HEK293 (cell line): ENCODE measurements around the gene RBMS3.

Source experiments
- CTCF ChIA-PET: fragments of 350-600 bp; formaldehyde crosslinking; extraction: SDS; loops from one replicate; lab custom pipeline; 2021; ENCODE audit warnings: antibody characterized with exemption; lab: Yijun Ruan, JAX
- POLR2A ChIA-PET: fragments of 300-600 bp; formaldehyde crosslinking; extraction: SDS; loops from one replicate; lab custom pipeline; 2020; ENCODE audit warnings: antibody characterized with exemption, inconsistent platforms; lab: Yijun Ruan, JAX
- H3K27ac ChIP-seq: fragments of 200-500 bp; sonication (Bioruptor generic); 2 replicates; pipeline ENCODE4 v1.5.1; 2014; ENCODE audit warnings: low read depth, low read length, control low read depth, inconsistent platforms; ENCODE audit errors: extremely low read depth
- H3K36me3 ChIP-seq, 2 experiments: fragments of 200-500 bp in 1 of 2; sonication (Bioruptor generic) in 1 of 2; 1 replicate in 1 of 2; 2 replicates in 1 of 2; pipeline ENCODE4 v1.5.1; 2014 to 2017; ENCODE audit warnings: inconsistent platforms in 2 of 2, low read length in 2 of 2; ENCODE audit not compliant: control insufficient read depth in 2 of 2, insufficient read depth in 1 of 2
- H3K4me1 ChIP-seq: fragments of 200-500 bp; sonication (Bioruptor generic); 2 replicates; pipeline ENCODE4 v1.5.1; 2014; ENCODE audit warnings: mild to moderate bottlenecking, low read length, inconsistent platforms; ENCODE audit not compliant: control insufficient read depth, insufficient read depth
- H3K4me3 ChIP-seq: 2 replicates; pipeline ENCODE4 v1.5.1; 2011; ENCODE audit warnings: low read depth, mild to moderate bottlenecking, control low read depth, low read length, moderate library complexity
- H3K9me3 ChIP-seq: fragments of 200-500 bp; sonication (Bioruptor generic); 2 replicates; pipeline ENCODE4 v1.5.1; 2014; ENCODE audit warnings: low read depth, low read length, inconsistent platforms; ENCODE audit not compliant: control insufficient read depth, insufficient read depth
- BCL6B ChIP-seq: fragments of 450-650 bp; formaldehyde crosslinking; IDR thresholded peaks from 2 replicates; pipeline ENCODE4 v1.5.1; 2017; ENCODE audit warnings: missing biosample characterization, missing genetic modification characterization
- FEZF1 ChIP-seq: fragments of 450-650 bp; formaldehyde crosslinking; IDR thresholded peaks from 2 replicates; pipeline ENCODE4 v1.5.1; 2016; ENCODE audit warnings: missing biosample characterization, missing genetic modification characterization
- GFI1B ChIP-seq: fragments of 450-650 bp; formaldehyde crosslinking; IDR thresholded peaks from 2 replicates; pipeline ENCODE4 v1.5.1; 2016; ENCODE audit warnings: missing biosample characterization, missing genetic modification characterization
- GLIS1 ChIP-seq: fragments of 450-650 bp; formaldehyde crosslinking; IDR thresholded peaks from 2 replicates; pipeline ENCODE4 v1.5.1; 2016; ENCODE audit warnings: missing biosample characterization, missing genetic modification characterization
- PRDM1 ChIP-seq: fragments of 450-650 bp; formaldehyde crosslinking; IDR thresholded peaks from 2 replicates; pipeline ENCODE4; 2016; ENCODE audit warnings: missing biosample characterization, missing genetic modification characterization
- REPIN1 ChIP-seq: fragments of 450-650 bp; formaldehyde crosslinking; IDR thresholded peaks from 2 replicates; pipeline ENCODE4 v1.5.1; 2017; ENCODE audit warnings: missing biosample characterization, missing genetic modification characterization, low read depth
- SP7 ChIP-seq: fragments of 450-650 bp; formaldehyde crosslinking; IDR thresholded peaks from 2 replicates; pipeline ENCODE4 v1.5.1; 2016; ENCODE audit warnings: missing biosample characterization, missing genetic modification characterization
- ZBTB1 ChIP-seq: fragments of 450-650 bp; formaldehyde crosslinking; IDR thresholded peaks from 2 replicates; pipeline ENCODE4 v1.5.1; 2016; ENCODE audit warnings: missing biosample characterization, missing genetic modification characterization
- ZBTB48 ChIP-seq: fragments of 450-650 bp; formaldehyde crosslinking; IDR thresholded peaks from 2 replicates; pipeline ENCODE4 v1.5.1; 2016; ENCODE audit warnings: missing biosample characterization, missing genetic modification characterization
- ZNF184 ChIP-seq: fragments of 450-650 bp; IDR thresholded peaks from 2 replicates; pipeline ENCODE4 v1.5.1; 2018; ENCODE audit warnings: missing biosample characterization, mild to moderate bottlenecking, missing genetic modification characterization
- ZNF23 ChIP-seq: fragments of 450-650 bp; formaldehyde crosslinking; IDR thresholded peaks from 2 replicates; pipeline ENCODE4 v1.5.1; 2016; ENCODE audit warnings: missing biosample characterization, missing genetic modification characterization, borderline replicate concordance
- ZNF335 ChIP-seq: fragments of 450-650 bp; formaldehyde crosslinking; conservative IDR thresholded peaks from 2 replicates; pipeline ENCODE4 v1.5.1; 2016; ENCODE audit warnings: missing biosample characterization, missing genetic modification characterization
- ZNF426 ChIP-seq: fragments of 450-650 bp; formaldehyde crosslinking; IDR thresholded peaks from 2 replicates; pipeline ENCODE4 v1.5.1; 2017; ENCODE audit warnings: missing biosample characterization, missing genetic modification characterization, mild to moderate bottlenecking, inconsistent platforms, moderate library complexity
- ZNF549 ChIP-seq: fragments of 450-650 bp; IDR thresholded peaks from 2 replicates; pipeline ENCODE4 v1.5.1; 2018; ENCODE audit warnings: missing biosample characterization, missing genetic modification characterization, mild to moderate bottlenecking, inconsistent platforms, moderate library complexity
- ZNF558 ChIP-seq: fragments of 450-650 bp; formaldehyde crosslinking; IDR thresholded peaks from 2 replicates; pipeline ENCODE4 v1.5.1; 2016; ENCODE audit warnings: missing biosample characterization, missing genetic modification characterization
- ZNF580 ChIP-seq: fragments of 450-650 bp; formaldehyde crosslinking; IDR thresholded peaks from 2 replicates; pipeline ENCODE4 v1.5.1; 2016; ENCODE audit warnings: missing biosample characterization, missing genetic modification characterization
- ZNF585B ChIP-seq: fragments of 450-650 bp; formaldehyde crosslinking; IDR thresholded peaks from 2 replicates; pipeline ENCODE4 v1.5.1; 2016; ENCODE audit warnings: missing biosample characterization, missing genetic modification characterization
- ZNF629 ChIP-seq: fragments of 450-650 bp; formaldehyde crosslinking; IDR thresholded peaks from 2 replicates; pipeline ENCODE4 v1.5.1; 2017; ENCODE audit warnings: missing biosample characterization, missing genetic modification characterization
- ZNF701 ChIP-seq: fragments of 450-650 bp; formaldehyde crosslinking; IDR thresholded peaks from 2 replicates; pipeline ENCODE4 v1.5.1; 2016; ENCODE audit warnings: missing biosample characterization, missing genetic modification characterization
- ZNF776 ChIP-seq: fragments of 450-650 bp; formaldehyde crosslinking; IDR thresholded peaks from 2 replicates; pipeline ENCODE4 v1.5.0; 2017; ENCODE audit warnings: missing biosample characterization, missing genetic modification characterization, borderline replicate concordance
- ZNF830 ChIP-seq: fragments of 450-650 bp; IDR thresholded peaks from 2 replicates; pipeline ENCODE4 v1.5.0; 2018; ENCODE audit warnings: missing biosample characterization, missing genetic modification characterization, low read depth, mild to moderate bottlenecking, moderate library complexity
- ZSCAN4 ChIP-seq: fragments of 450-650 bp; formaldehyde crosslinking; IDR thresholded peaks from 2 replicates; pipeline ENCODE4 v1.5.1; 2017; ENCODE audit warnings: missing biosample characterization, missing genetic modification characterization
- TF ChIP-seq, protein P1 (sequence below): fragments of 450-650 bp; formaldehyde crosslinking; IDR thresholded peaks from 2 replicates; pipeline ENCODE4 v1.5.1; 2016; ENCODE audit warnings: missing biosample characterization, missing genetic modification characterization
- TF ChIP-seq, protein P2 (sequence below): fragments of 450-650 bp; formaldehyde crosslinking; IDR thresholded peaks from 2 replicates; pipeline ENCODE4 v1.5.1; 2016; ENCODE audit warnings: missing biosample characterization, missing genetic modification characterization

Gene RBMS3

DNA sequence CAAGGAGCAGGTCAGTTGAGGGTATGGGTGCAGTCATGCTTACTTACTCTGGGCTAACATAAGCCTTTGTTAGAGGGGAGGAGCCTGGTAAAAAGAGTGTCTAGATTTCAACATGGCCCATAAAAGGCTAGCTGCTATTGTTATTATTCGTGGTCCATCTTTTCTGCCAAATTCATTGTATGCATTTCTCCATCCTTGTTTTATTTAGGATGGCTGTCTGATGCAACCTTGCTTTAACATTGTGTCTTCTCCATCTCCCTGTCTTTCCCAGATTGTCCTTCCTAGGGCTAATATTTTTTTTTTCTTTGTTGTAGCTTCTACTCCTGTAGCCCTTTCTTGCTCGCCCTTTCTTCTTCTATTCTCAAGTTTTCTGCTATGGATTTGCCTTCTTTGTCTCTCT lies 12.6 kb downstream of the RBMS3 start (continued):
- TF ChIP-seq ZSCAN4 (tag by site-specific recombination) (no peak), FEZF1 (tag by site-specific recombination) (peak; percentile 41), ZNF585B (tag by site-specific recombination) (0 out of 2 replicates have a peak, but pooled peaks have one; percentile 21)
- TF ChIP-seq, all 188 proteins: peak for 5

DNA sequence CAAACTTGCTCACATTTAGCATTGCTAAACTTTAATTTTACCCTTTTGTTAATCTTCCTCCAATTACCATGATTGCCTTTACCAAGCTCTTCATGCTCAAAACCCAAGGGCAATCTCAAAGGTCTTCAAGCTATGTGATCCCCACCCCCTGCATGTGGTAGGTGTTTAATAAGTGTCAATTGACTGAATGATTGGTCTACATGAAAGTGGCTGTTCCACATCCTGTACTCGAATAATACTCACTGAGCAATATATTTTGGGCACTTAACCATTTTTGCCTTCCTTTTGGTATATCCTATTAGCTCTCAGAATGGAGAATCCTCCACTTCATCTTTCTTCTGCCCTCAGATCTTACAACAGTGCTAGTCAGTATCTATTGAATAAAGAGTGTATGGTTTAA lies 17.1 kb downstream of the RBMS3 start:
- Histone ChIP-seq H3K4me1 (no peaks in the 10 kb centered on the region), H3K9me3 (no peaks in the 10 kb centered on the region), H3K27ac (no peak overlapping the region), H3K36me3 (no peaks in the 10 kb centered on the region), H3K4me3 (no peak overlapping the region)
- POLR2A ChIA-PET = no interaction called here
- CTCF ChIA-PET = interaction anchor here (0.8 kb wide), 1 partner anchor 475 kb away, joined by 3 read pairs; no protein-coding TSS in a partner anchor
- TF ChIP-seq ZNF426 (tag by site-specific recombination) = no peak
- TF ChIP-seq ZBTB1 (tag by site-specific recombination) = no peak
- TF ChIP-seq SP7 (tag by site-specific recombination) = no peak
- TF ChIP-seq ZNF830 (tag by site-specific recombination) = no peak
- no peak for TF ChIP-seq BCL6B
- TF ChIP-seq ZNF23 (tag by site-specific recombination) = no peak
- TF ChIP-seq ZNF776 (tag by site-specific recombination) = no peak

DNA sequence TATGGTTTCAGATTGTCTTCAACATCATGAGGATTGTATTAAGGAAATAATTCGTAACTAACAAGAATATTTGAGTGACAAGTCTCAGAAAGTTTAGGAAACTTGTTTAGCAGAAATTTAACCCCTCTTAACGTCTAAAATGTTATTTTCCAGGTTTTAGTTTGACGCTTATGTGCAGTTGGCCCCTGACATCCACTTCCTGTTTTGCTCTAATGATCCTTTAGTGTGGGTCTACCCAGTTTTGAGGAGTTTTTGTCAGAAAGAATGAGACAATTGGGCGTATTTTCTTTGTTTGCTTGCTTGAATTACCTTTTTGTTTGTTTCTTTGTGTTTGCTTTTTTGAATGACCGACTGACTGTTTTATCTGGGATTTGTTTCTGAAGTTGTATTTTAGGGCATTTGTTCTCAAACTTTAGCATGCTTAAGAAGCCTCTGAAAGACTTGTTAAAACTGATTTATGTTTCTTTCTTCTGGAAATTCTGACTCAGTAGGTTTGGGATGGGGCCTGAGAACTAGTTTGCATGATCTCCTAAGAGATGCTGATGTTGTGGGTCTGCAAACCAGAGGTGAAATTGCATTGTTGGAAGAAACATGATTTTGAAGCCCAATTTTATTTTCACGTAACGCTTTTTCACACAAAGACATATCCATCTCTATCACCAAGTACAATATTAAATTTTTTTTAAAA lies 20.6 kb downstream of the RBMS3 start:
- Histone ChIP-seq H3K4me1 (no peaks in the 10 kb centered on the region), H3K27ac (no peak overlapping the region), H3K9me3 (no peaks in the 10 kb centered on the region), H3K4me3 (no peak overlapping the region), H3K36me3 (no peaks in the 10 kb centered on the region)
- ChIA-PET POLR2A (no interaction called here), CTCF (interaction anchor here (0.6 kb wide), 1 partner anchor 25 kb away, joined by 3 read pairs; no protein-coding TSS in a partner anchor)
- TF ChIP-seq, protein P1, sequence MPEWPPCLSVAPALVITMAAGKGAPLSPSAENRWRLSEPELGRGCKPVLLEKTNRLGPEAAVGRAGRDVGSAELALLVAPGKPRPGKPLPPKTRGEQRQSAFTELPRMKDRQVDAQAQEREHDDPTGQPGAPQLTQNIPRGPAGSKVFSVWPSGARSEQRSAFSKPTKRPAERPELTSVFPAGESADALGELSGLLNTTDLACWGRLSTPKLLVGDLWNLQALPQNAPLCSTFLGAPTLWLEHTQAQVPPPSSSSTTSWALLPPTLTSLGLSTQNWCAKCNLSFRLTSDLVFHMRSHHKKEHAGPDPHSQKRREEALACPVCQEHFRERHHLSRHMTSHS (tag by site-specific recombination) = no peak
- no peak for TF ChIP-seq ZNF701 (tag by site-specific recombination)
- no peak for TF ChIP-seq ZNF558 (tag by site-specific recombination)
- TF ChIP-seq REPIN1 = no peak
- no peak for TF ChIP-seq ZNF830 (tag by site-specific recombination)
- no peak for TF ChIP-seq ZNF184
- TF ChIP-seq ZNF580 = no peak
- no peak for TF ChIP-seq GLIS1
- TF ChIP-seq PRDM1 = no peak
- TF ChIP-seq GFI1B (tag by site-specific recombination) = no peak
- TF ChIP-seq, protein P2, sequence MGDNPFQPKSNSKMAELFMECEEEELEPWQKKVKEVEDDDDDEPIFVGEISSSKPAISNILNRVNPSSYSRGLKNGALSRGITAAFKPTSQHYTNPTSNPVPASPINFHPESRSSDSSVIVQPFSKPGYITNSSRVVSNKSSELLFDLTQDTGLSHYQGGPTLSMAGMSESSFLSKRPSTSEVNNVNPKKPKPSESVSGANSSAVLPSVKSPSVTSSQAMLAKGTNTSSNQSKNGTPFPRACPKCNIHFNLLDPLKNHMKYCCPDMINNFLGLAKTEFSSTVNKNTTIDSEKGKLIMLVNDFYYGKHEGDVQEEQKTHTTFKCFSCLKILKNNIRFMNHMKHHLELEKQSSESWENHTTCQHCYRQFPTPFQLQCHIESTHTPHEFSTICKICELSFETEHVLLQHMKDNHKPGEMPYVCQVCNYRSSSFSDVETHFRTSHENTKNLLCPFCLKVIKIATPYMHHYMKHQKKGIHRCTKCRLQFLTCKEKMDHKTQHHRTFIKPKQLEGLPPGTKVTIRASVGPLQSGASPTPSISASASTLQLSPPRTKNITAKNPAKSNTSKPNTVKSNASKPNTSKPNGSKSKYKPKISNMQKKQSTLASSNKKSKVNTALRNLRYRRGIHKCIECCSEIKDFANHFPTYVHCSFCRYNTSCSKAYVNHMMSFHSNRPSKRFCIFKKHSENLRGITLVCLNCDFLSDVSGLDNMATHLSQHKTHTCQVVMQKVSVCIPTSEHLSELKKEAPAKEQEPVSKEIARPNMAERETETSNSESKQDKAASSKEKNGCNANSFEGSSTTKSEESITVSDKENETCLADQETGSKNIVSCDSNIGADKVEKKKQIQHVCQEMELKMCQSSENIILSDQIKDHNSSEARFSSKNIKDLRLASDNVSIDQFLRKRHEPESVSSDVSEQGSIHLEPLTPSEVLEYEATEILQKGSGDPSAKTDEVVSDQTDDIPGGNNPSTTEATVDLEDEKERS = no peak
- no peak for TF ChIP-seq ZNF549 (tag by site-specific recombination)
- TF ChIP-seq ZBTB48 (tag by site-specific recombination) = no peak
- no peak for TF ChIP-seq ZNF629
- no peak for TF ChIP-seq ZNF335 (tag by site-specific recombination)
